Right lobe of liver (tissue), 6 donors: ENCODE results near the gene ZNF598. TPM values are rescaled to one million over a fixed set of nuclear protein-coding genes. Genes with fewer than 3 reads are reported as not detected.

Experiments used
- ATAC-seq, 4 donors: fragments of 200-7000 bp; cut with Tn5 transposase; one replicate each; pipeline ENCODE4 v1.9.1; 2020; ENCODE audit warnings: mild to moderate bottlenecking in 4 of 4, moderate library complexity in 4 of 4
- DNase-seq, 3 donors: peaks; one replicate each; pipeline ENCODE4 v3.0.0-alpha.2; 2020
- H3K27ac ChIP-seq, 3 donors: fragments of 200-600 bp; one replicate each; pipeline ENCODE4 v1.8.0; 2022
- H3K27me3 ChIP-seq, 2 donors: fragments of 200-600 bp; one replicate each; pipeline ENCODE4 v1.8.0; 2022
- H3K36me3 ChIP-seq, 4 donors: fragments of 200-600 bp; sonication (generic) in 1 of 4; one replicate each; pipeline versions ENCODE4 v1.5.1 to v1.8.0; 2017 to 2022; ENCODE audit warnings: control low read depth in 1 of 4
- H3K4me1 ChIP-seq, 4 donors: fragments of 200-600 bp; sonication (generic) in 1 of 4; one replicate each; pipeline versions ENCODE4 v1.5.1 to v1.8.0; 2017 to 2022; ENCODE audit warnings: control low read depth in 1 of 4
- H3K4me3 ChIP-seq, 3 donors: fragments of 200-600 bp; one replicate each; pipeline ENCODE4 v1.8.0; 2022
- H3K9me3 ChIP-seq, 4 donors: fragments of 200-600 bp; sonication (generic) in 1 of 4; one replicate each; pipeline versions ENCODE4 v1.5.1 to v1.8.0; 2017 to 2022; ENCODE audit warnings: control low read depth in 1 of 4
- CTCF ChIP-seq, 4 donors: fragments of 200-600 bp in 3 of 4; fragments of 450-650 bp in 1 of 4; IDR thresholded peaks; one replicate each; pipeline versions ENCODE4 v1.5.1 to v1.8.0; 2016 to 2022; ENCODE audit warnings: antibody characterized with exemption in 4 of 4, mild to moderate bottlenecking in 2 of 4
- POLR2A ChIP-seq: fragments of 450-650 bp; IDR thresholded peaks from one replicate; pipeline ENCODE4 v1.6.1; 2017; ENCODE audit warnings: antibody characterized with exemption, mild to moderate bottlenecking
- WGBS: methylation state at CpG from one replicate; pipeline ENCODE4 v1.1.6; 2018; ENCODE audit warnings: low coverage, low lambda C conversion rate; ENCODE audit not compliant: insufficient coverage; ENCODE audit errors: missing lambda C conversion rate; 5-methylcytosine and 5-hydroxymethylcytosine counted together
- intact Hi-C, 2 donors: fragments of 100-400 bp; cut with DNase I; formaldehyde crosslinking; loops; one replicate each; pipeline versions ENCODE4 v1.11.2 to v1.14.1; 2022
- total RNA-seq, 6 experiments: library from RNA; depleted of rRNA in 2 of 6; stranded (reverse); fragments of >200 nt in 2 of 6; fragmentation: NEBNext Ultra II Directional in 3 of 6; extraction: Animal tissue kit (Norgen Biotek cat#: 25700) in 3 of 6; gene quantifications; one replicate each; pipeline versions ENCODE4 v1.1.0 to v1.2.4, GENCODE V29; 2016 to 2023
- donor health status: DM: no; HTN: yes; CAD: no.
- donor health status: DM: no; HTN: no; CAD: no.
- donor health status: DM: no; HTN: no; CAD: no.
- donor health status: DM: no; HTN: yes; CAD: no.
- donor health status: DM: no; HTN: yes; CAD: no.

The ZNF598 gene
- total RNA-seq, 6 experiments from 2014 or later: 21.6 to 46.4 (median 25.0) TPM

DNA sequence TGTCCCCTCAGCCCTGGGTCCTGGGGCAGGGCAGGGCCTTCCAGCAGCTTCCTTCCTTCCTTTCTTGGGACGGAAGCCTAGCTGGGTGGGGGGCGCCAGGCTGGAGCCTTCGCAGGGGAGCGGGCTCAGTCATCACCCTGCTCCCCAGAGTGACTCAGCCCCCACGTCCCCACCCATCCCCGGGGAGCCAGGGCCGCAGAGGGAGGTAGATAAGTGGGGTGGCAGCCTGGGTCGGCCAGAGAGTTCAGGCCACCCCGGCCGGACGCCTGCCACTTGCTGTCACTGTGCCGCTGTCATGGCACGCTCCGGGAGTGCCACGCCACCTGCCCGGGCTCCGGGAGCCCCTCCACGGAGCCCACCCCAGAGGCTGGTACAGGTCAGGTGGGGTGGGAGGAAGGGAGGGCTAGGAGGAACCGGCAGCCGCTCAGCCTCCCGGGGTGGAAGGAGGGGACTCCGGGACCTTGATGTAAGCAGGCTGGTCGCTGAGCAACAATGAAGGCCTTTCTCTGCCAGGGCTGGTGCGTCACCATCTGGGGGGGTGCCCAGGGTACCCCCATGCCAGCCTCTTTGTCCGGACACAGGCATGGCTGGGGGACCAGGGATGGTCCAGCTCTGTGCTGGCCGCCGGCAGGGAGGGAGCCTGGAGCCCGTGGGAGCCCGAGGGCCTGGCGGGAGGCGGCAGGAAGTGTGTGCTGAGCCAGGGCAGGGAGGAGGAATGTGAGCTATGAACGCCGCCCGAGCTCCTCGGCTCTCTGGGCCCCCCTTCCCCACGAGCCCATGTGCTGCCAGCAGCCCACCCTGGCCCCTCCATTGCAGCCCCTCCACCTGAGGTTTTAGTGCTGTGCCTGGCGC lies 23.7 kb upstream of the ZNF598 start:
- DNase-seq: peak; percentile 68 to 74 (median 70)
- WGBS: 0% methylated on average over 4 of the region's 37 CpGs
- no peak for TF ChIP-seq CTCF (IDR thresholded peaks at IDR 0.05)
- no peak for TF ChIP-seq POLR2A
- Histone ChIP-seq H3K4me1 (peaks cover 0 to 58% (median 22%) of the 10 kb centered on the region in 4 donors), H3K27me3 (no peaks in the 10 kb centered on the region), H3K36me3 (peaks cover 0 to 21% (median 3%) of the 10 kb centered on the region in 4 donors), H3K4me3 (peak overlapping the region; percentile 43 to 47 (median 47)), H3K27ac (peak overlapping the region; percentile 84 to 87 (median 86)), H3K9me3 (no peaks in the 10 kb centered on the region)
- intact Hi-C loops: no loop called here
- peak; percentile 18 to 26 (median 21) for ATAC-seq

DNA sequence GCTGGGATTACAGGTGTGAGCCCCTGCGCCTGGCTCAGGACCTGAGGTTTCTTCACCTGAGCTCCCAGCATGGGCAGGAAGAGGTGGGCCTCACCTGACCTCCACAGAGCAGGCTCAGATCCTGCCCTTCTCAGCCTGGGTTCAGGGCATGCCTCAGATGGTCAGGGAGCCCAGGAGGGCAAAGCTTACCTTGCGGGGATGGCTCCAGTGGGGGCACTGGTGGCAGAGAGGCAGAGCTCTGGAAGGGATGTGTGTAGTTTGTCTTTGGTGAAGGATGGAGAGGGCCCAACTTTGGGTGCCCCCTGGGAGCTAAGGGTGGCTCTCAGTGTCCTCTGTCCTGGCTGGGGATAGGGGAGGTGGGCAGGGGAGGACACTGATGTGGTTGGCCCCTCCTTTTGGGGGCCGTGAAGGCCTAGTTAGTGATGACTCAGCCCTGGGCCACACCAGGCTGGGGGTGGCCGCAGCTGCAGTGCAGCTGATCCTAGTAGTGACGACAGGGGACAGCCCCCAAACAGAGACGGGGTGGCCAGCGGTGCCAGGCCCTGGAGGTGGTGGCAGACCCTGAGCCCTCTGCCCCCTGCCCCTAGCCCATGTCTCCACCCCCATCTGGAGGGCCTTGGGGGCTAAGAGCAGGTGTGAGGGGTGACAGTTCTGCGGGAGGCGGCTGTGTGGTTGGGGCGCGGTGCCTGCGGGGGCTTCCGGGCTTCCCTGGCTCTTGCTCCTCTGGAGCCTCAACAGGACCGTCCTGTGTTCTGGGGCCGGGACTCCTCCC lies 22.9 kb upstream of the ZNF598 start:
- intact Hi-C loops: no loop called here
- Histone ChIP-seq H3K4me1 (peaks cover 0 to 66% (median 22%) of the 10 kb centered on the region in 4 donors), H3K4me3 (peak overlapping the region; percentile 43 to 47 (median 47)), H3K27ac (peak overlapping the region; percentile 84 to 87 (median 86)), H3K9me3 (no peaks in the 10 kb centered on the region), H3K36me3 (peaks cover 0 to 19% (median 1%) of the 10 kb centered on the region in 4 donors), H3K27me3 (no peaks in the 10 kb centered on the region)
- DNase-seq (peak in 1 of 3 donors; percentile 58), ATAC-seq (peak in 1 of 4 donors; percentile 11)
- no peak for TF ChIP-seq POLR2A
- no peak for TF ChIP-seq CTCF (IDR thresholded peaks at IDR 0.05)
- WGBS: 10% methylated on average over 2 of the region's 15 CpGs

DNA sequence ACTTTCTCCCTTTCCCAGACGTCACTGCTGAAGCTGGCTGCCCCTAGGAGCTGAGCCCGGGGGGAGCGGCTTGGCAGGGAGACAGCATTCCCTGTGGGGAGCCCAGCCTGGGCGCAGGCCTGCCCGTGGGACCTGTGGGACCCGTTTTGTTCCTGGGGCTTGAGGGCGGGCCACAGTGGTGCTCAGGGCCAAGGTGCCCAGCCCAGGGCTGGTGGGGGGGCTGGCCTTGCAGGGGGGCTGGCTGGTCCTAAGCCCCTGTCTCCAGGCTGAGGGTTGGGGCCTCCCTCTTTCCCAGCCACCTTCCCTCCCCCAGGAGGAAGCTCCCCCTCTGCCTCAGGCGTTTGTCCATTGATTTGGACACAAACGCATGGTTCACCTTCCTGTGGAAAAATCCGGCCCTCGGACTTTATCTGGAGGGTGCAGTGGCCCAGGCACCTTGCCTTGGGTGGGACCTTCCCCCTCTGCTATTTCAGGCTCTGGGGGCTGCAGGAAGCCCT lies 21.5 kb upstream of the ZNF598 start:
- Histone ChIP-seq H3K4me3 (peak overlapping the region in 1 of 3 donors; percentile 76), H3K27ac (peak overlapping the region; percentile 13 to 84 (median 15)), H3K27me3 (no peaks in the 10 kb centered on the region), H3K9me3 (no peaks in the 10 kb centered on the region), H3K36me3 (peaks cover 0 to 15% (median 0%) of the 10 kb centered on the region in 4 donors), H3K4me1 (peaks cover 0 to 59% (median 22%) of the 10 kb centered on the region in 4 donors)
- no peak for TF ChIP-seq CTCF (IDR thresholded peaks at IDR 0.05)
- TF ChIP-seq POLR2A: no peak
- peak in 2 of 3 donors; percentile 56 to 58 for DNase-seq
- intact Hi-C loops: no loop called here
- WGBS: 26% methylated on average over 4 of the region's 11 CpGs
- ATAC-seq: no peak

DNA sequence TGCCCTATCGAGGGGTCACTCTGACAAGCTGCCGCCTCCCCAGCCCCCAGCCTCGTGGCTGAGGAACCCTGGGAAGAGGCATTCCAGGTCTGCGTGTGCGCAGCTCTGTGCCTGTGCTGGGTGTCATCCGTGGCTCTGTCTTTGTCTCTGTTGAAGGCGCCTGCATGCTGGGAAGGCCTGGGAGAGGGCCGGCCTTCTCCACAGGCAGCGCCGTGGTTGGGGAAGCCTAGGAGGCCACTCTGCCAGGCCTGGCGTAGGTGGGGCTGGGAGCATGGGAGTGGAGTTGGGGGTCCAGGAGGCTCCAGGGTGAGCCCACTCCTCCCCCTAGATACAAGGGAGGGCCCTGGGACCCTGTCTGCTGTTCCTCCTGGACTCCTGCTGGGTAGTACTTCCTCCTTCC lies 20.4 kb upstream of the ZNF598 start:
- ATAC-seq: no peak
- WGBS: 14% methylated on average over 6 of the region's 11 CpGs
- Histone ChIP-seq H3K27ac (peak overlapping the region; percentile 21 to 63 (median 41)), H3K4me3 (peak overlapping the region; percentile 76 to 85 (median 82)), H3K27me3 (no peaks in the 10 kb centered on the region), H3K9me3 (no peaks in the 10 kb centered on the region), H3K36me3 (peaks cover 0 to 15% (median 0%) of the 10 kb centered on the region in 4 donors), H3K4me1 (peaks cover 0 to 56% (median 25%) of the 10 kb centered on the region in 4 donors)
- intact Hi-C loops: no loop called here
- DNase-seq: no peak
- TF ChIP-seq CTCF (IDR thresholded peaks at IDR 0.05): no peak
- TF ChIP-seq POLR2A: no peak
